ENCODE results near the gene EFHC2.
"Not testable (repeated sequence)": the region's sequence is repeated elsewhere in the genome, so short reads cannot be mapped to it uniquely, and the experiment has no call there.

The EFHC2 gene

DNA sequence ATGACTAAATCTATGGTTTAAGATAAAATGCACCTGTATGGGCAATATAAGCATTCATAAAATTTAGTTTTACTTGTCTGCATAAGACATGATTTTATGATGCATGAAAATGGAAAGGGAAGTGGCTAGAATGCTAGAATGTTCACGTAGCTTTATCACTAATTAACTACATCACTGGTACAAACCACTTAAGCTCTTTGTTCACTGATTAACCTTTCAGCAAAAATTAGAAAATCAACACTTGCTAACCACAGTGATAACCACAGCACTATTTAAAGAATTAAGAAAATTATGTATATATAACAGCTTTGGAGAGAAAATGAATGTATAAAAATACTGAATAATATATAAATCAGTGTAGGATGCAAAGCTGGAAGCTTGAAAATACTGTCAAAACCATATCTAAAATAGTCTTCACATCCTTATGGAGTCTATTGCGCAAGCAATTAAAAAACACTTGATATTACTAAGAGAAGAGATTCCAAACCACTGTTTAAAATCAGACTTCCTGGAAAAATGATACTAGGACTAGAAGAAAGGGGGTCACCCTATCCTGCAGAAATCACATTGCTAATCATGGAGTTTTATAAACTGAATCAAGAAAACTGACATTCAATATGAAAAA is 51.9 kb downstream of the EFHC2 start:
- DNase-seq = no peak

DNA sequence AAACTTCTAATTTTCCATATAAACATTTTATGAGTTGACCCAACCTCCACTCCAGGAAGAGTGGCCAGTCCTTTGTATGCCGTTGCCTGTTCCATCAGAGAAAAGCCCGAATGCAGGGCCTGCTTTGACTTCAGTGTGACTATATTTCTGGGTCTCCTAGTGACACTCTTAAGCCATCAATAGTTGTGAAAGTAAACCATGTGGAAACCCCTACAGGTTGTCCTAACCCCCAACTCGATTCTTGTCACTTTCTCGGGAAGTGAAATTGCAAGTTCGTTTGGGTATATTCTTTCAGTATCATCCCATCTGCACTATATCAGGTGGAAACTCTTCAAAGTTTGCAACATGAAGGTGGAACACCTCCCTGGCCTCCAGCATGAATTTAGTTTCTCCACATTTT is 52.8 kb downstream of the EFHC2 start:
- DNase-seq = no peak

DNA sequence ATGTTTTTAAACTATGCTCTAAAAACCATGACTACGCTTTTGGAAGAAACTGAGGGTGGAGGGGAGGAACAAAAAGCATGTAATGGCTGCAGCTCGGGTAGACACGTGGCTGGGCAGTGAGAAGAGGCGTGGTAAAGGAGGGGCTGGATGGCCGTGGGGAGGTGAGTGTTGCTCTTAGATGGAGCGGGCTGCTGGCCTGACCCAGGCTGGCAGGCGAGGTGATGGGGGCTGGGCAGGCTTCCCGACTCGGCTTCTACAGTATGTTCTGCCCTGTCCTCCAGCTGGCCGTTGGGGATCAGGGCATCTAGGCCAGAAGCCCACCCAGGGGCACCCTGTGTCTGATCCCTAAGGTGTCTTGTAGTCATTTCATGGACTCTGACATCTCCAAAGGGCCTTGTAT is 60.7 kb downstream of the EFHC2 start:
- no peak for DNase-seq

DNA sequence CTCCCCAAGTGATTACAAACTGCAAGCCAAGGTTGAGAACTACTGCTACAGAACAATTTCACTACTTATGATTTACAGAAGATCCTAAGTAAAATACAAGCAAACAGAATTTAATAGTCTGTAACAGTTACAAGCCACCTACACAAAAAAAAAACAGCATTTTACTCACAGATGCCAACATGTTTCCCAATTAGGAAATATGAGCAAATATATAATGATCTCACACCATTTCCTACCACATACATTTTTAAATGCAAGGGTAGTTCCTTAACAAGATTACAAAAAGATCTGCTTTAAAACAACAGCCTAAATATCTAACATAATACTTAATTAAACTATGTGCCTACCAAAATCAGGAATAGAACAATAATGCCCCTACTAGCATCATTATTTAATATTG is 63.4 kb downstream of the EFHC2 start:
- no peak for DNase-seq

DNA sequence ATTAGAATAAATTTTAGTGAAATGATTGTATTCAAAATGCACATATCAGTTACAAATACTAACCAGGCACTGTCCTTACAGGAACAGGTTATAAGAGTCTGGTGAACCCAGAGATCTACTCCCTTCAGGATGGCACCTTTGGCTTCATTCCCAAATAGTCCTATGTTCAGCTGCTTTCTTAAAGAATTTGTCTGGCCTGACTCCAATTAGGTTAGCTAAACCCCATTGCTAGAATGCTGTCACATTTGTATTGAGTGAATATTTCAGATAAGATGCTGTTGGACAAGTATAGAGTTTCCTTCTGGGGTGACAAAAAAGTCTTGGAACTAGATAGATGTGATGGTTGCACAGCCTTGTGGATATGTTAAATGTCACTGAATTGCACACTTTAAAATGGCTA is 69.4 kb downstream of the EFHC2 start:
- DNase-seq = no peak

DNA sequence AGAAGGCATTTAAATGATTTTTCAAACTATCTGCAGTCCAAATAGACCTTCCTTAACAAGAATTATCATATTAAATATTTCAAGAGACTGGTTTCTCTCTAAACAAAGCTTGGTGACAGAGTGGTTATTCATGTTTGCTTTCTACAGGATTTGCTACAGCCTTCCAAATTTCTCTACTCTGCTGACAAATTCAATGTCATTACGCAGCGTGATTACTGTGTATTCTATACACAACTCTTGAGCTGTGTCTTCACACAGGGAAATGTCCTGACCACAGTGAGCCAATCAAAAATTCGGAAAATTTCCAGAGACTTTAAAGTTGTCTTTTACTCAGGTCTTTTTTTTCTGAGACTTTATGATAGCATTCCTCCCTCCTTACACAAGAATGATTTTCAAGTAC is 75.6 kb downstream of the EFHC2 start:
- no peak for DNase-seq

DNA sequence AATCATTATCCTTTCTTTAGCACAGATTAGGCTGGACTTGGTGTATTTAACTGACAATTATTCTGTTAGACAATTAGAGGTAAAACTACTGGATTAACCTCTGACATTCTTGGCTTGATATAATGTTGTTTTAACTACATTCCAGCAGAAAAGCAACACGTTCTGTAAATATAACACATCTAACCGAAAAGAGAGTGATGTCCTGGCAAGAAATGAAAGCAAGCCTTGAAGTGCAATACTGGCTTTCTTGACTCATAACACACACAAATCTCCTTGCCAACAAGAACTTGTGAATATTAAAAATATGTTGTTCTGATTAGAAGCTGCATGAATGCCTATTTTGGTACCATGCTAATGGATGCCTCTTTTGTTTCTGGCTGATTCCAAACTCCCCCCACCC is 76.4 kb downstream of the EFHC2 start:
- DNase-seq = no peak

DNA sequence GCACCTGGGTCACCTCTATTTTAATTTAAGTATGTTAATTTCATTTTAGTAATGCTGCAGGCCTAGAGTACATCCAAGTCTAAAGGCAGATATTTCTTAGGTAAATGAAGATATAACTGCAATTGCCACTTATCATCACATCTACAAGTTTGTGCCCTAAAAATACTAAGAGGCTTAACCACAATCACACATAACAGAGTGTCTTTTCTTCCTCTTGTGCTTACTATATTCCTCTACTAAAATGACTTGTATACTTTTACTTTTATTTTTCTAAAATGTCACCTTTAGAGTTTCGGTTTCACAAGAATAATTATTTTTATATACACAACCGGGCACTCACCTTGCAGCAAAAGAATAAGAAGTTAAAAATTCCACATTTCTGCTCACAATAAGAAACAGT is 77.9 kb downstream of the EFHC2 start:
- DNase-seq = no peak

DNA sequence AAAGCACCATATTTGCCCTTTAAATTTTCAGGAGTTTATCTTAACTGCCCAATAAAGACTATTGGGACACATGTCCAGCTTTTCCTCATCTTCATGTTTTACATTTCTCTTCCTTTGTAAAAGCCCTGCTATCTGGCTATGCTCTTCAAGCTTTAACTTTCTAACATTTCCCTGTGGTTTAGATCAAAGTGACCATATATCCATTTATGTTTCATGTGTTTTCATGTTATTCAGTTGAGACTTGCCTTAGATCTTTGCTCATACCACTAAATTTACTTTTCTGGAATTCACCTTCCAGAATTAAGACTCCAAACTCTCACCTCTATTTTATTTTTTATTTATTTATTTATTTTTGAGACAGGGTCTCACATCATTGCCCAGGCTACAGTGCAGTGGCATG is 78.5 kb downstream of the EFHC2 start:
- DNase-seq = no peak

DNA sequence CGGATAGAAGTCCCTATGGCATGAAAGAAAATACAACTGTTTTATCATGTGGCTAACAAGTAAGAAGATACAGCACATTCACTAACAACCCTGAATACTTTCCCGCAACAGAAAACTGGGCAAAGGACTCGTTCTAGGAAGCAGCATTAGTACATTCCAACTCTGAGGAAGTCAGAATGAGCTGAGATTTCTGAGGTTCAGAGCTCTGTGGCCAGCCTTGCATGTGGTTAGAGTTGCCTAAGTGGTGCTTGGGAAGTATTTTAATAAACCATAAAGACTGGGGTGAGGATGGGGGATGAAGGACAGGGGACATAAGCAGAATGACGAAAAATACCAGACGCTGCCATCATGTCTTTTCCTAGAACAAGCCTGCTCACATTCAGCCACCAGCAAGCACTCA is 82.2 kb downstream of the EFHC2 start:
- DNase-seq = no peak

DNA sequence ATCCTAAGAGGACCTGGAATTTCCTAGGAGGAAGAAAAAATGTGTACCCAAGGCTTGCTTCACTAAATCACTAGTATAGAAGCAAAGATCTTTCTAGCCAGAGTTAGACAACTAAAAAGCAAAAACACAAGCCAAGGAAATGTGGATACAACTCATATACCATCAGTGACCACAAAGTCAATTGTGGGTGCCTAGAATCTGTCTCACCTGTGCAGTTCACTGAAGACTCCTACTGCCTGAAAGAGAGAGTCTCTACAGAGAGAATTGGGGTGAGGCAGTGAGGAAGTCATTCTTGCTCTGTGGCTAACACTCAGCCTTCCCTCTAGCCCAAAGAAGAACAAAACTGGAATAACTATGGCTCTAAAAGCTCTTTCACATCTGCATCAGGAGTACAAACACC is 82.9 kb downstream of the EFHC2 start:
- DNase-seq = no peak

DNA sequence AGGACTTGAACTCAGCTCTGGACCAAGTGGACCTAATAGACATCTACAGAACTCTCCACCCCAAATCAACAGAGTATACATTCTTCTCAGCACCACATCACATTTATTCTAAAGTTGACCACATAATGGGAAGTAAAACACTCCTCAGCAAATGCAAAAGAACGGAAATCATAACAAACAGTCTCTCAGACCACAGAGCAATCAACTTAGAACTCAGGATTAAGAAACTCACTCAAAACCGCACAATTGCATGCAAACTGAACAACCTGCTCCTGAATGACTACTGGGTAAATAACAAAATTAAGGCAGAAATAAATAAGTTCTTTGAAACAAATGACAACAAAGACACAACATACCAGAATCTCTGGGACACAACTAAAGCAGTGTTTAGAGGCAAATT is 87.7 kb downstream of the EFHC2 start:
- DNase-seq = not testable (repeated sequence)

DNA sequence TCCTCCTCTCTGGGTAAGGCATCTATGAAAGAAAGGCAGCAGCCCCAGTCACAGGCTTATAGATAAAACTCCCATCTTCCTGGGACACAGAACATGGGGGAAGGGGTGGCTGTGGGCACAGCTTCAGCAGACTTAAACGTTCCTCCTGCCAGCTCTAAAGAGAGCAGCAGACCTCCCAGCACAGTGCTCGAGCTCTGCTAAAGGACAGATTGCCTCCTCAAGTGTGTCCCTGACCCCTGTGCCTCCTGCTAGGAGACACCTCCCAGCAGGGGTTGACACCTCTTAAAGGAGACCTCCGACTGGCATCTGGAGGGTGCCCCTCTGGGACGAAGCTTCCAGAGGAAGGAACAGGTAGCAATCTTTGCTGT is 89.9 kb downstream of the EFHC2 start:
- DNase-seq = no peak

DNA sequence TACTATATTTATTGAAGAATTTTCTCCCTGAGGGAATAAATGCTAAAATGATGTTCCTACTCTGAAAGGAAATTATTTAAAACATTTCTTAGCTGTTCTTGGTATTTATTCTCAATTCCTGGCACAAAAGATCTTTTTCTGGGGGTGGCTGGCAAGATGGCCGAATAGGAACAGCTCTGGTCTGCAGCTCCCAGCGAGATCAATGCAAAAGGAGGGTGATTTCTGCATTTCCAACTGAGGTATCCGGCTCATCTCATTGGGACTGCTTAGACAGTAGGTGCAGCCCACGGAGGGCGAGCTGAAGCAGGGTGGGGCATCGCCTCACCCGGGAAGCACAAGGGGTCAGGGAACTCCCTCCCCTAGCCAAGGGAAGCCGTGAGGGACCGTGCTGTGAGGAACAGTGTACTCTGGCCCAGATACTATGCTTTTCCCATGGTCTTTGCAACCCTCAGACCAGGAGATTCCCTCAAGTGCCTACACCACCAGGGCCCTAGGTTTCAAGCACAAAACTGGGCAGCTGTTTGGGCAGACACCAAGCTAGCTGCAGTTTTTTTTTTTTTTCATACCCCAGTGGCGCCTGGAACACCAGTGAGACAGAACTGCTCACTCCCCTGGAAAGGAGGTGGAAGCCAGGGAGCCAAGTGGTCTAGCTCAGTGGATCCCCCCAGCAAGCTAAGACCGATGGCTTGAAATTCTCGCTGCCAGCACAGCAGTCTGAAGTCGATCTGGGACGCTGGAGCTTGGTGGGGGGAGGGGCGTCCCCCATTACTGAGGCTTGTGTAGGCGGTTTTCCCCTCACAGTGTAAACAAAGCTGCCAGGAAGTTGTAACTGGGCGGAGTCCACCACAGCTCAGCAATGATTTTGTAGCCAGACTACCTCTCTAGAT is 90.5 kb downstream of the EFHC2 start:
- DNase-seq = not testable (repeated sequence)

DNA sequence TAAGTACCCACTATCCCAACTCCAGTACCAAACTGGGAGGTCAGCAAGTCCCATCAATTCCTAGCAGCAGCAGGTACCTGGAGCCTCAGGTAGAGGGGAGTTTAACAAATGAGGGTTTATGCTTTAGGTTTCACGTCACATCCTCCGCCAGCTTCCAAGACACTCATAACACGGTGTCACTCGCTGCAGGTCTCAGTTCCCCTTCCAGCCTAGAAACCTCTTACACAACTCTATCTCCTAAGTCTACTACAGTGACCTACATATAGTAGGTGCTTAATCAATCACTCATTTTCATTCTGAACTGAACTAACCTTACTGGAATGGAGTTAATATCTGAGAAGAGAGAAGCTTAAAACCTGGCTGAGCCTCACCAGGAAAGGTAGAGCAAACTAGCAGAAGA is 96.0 kb downstream of the EFHC2 start:
- no peak for DNase-seq

DNA sequence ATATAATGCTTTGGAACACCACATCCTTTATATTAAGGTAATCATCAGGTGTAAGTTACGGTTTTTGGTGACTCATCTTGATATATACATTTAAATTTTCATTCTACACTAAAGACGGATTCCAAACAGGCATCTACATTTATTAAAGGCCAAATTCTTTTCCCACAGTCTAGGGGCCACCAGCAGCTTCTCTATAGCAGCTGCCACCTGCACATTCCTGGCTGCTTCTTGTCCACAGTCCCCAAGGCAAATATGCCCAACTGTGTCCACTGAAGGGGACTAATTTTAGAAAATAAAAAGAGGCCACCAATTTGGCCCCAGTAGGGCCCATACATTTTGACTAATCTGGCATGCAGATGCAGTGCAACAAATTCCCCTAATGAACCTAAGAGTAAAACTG is 96.6 kb downstream of the EFHC2 start:
- no peak for DNase-seq

DNA sequence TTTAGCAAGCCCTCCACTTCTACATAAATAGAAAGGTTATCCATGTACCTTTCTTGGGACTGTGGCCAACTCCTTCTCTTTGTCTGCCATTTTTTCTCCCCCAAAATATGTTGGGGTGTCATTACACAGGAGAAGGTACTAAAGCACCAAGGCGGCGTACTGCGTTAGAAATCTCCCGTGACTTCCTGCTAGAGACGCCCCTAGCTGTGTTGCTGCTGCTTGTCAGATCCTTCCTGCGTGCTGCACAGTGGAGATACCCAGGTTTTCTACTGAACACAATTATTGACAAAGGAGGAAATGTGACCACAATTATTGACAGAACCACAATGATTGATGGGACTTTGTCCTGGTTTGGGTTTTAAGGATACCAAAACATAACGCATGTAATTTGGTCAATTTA is 97.7 kb downstream of the EFHC2 start:
- no peak for DNase-seq

DNA sequence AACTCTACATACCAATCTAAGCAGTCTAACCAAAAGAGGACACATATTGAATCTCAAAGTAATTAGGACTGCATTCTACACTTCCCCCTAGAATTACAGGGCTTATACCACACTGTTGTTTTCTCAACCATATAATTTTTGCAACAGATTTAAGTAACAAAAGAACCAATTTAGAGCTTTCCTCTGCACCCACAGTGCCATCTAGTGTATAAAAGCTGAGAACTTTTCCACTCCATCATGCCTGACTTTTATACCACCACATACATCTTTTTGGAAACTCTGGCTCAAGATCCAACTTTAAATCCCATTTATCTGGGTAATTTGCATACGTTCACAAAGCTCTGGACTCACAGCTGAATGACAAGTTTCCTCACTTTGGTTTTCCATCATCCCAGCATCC is 99.5 kb downstream of the EFHC2 start:
- no peak for DNase-seq

DNA sequence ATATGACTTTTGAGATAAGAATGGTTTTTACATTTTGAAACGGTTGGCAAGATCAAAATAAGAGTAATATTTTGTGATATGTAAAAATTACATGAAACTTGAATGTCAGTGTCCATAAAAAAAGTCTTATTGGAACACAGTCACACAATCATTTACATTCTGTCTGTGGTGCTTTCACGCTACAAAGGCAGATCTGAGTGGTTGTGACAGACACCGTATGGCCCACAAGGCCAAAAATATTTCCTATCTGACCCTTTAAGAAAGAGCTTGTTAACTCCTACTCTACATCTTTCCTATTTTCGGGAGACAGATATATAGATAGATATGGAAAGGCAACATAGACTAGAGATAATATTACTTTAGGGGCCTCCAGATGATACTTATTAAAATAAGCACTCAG is 101.9 kb downstream of the EFHC2 start:
- no peak for DNase-seq

DNA sequence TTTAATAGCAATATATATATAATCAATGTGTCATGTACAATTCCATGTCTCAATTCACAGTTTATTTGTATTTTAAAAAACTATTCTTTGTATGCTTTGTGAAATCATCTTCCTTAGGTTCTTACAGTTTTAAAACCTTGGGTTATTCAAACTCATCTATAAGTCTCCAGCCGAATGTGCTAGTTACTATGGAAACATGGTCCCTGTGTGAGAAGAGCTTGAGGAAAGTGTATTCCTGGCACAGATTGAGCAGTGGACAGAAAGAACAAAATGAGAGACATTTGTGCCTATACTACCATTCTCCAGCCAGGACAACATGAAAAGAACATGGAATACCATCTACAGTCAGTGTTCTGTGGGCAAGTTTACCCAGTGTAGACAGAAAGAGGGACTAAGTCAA is 103.4 kb downstream of the EFHC2 start:
- no peak for DNase-seq

DNA sequence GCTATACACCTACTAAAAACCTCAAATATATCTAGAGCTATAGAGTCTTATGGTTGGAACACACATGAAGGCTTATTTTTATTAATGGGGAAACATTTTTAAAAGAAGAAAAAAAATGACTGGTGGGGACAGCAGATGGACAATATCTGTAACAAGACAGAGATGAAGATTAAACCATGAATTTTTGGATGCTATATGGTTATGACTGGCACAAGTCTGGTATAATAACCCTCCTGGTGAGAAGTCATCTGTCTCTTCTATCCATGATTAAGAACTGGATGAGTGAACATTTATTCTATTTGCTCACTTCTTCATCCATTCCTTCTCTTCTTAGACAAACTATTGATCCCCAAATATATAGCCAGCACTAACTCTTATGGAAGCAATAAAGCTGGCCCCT is 104.4 kb downstream of the EFHC2 start:
- no peak for DNase-seq

DNA sequence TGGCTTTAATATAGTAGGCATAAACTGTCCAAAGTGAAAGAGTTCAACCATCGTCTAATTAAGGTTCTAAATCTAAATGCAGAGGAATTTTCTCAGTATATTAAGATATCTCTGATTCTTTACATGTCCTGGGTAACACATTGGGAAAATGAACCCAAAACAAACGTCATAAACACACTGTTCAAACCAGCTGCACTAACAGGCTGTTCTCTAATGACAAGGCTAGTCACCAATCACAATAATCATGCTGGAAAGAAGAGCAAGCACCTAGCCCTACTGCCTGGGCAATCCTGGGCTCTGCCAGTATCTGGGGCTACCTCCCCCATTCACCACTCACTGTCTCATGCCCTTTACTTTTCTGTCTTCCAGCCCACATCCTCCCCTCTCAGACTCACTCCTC is 107.9 kb downstream of the EFHC2 start:
- DNase-seq = no peak

DNA sequence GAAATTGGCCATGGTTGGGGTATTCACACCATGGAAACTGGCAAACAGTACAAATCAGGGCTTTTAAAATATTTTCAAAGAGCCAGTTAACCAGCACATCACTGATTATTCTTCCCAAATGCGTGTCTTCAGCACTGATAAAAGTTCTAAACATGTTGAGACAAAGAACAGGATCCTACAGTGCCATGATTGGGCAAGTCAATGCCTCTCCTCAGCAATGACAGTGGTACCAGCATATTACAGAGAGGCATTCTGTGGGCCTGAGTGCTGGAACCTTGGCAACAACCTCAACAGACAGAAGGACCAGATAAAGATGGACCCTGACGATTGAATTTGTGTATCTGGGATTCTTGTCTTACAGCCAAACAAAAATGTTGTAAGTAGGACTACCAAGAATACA is 108.9 kb downstream of the EFHC2 start:
- no peak for DNase-seq

DNA sequence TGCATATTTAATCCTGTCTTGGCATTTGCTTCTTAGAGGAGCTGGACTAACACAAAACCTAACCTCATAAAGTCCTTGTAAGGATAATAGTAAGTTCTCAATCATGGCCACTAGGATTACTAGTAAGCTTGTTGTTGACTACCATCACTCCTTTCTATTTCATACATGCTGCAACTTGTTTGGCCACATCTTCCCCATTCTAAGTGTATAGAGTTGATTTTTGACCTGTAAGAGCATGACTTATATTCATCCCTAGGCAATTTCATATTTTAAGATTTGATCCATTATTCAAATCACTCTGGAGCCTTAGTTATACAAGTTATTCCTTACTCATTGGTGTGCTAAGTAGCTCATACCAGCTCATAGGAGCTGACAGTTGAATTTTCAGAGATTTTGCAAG is 109.4 kb downstream of the EFHC2 start:
- DNase-seq = no peak

DNA sequence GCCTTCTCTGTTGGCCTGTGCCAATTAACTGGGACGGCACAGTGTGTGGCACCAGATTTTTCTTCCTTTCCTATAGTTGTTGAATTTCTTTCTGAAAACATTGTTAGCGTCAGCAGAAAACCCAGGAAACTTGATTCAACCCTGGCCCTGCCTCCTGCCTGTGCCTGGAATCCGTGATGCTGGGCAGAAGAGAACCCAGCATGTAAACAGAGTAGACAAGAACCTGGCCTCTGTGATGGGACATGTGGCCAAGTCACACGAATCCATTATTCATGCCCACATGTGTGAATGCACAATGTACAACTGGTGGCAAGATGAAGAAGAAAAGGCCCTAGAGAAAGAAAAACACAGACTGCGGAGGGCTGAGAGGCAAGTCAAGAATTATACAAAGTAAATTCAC is 111.4 kb downstream of the EFHC2 start:
- no peak for DNase-seq

Measured in DMS79 (cell line).